PC-3 (cell line): ENCODE measurements around the gene TAGLN3. TPM values are rescaled to one million over a fixed set of nuclear protein-coding genes. Genes with fewer than 3 reads are reported as not detected.
A peak's percentile ranks its signal among the peaks of the same experiment; 100 is the strongest.

ENCODE experiments used
- ATAC-seq: fragments of 200-7000 bp; cut with Tn5 transposase; 2 replicates; pipeline ENCODE4 v1.9.1; 2020; ENCODE audit warnings: mild to moderate bottlenecking, moderate library complexity
- BruUV-seq: library from RNA; stranded (reverse); fragments of 400-500 nt; replicated peaks from 2 replicates; lab custom pipeline; 2021; lab: Mats Ljungman, UMichigan
- CTCF ChIA-PET: fragments of 300-600 bp; sonication (Branson Sonifier 250); formaldehyde crosslinking; loops from one replicate; lab custom pipeline; 2022; ENCODE audit warnings: antibody characterized with exemption; lab: Charles Lee
- POLR2A ChIA-PET: fragments of 300-600 bp; sonication (Branson Sonifier 250); formaldehyde crosslinking; loops from one replicate; lab custom pipeline; 2022; ENCODE audit warnings: antibody characterized with exemption; ENCODE audit not compliant: unreplicated experiment; lab: Charles Lee
- DNase-seq: peaks from one replicate; pipeline ENCODE4 v3.0.0-alpha.2; 2015
- H2AFZ ChIP-seq: fragments of 300-600 bp; sonication (generic); 2 replicates; pipeline ENCODE4 v1.6.0; 2016; ENCODE audit warnings: antibody characterized with exemption, low read length
- H3F3A ChIP-seq: fragments of 300-600 bp; sonication (generic); one replicate; pipeline ENCODE4 v1.6.0; 2017; ENCODE audit warnings: antibody characterized with exemption, low read length, control low read depth, mild to moderate bottlenecking; ENCODE audit not compliant: unreplicated experiment
- H3K27ac ChIP-seq: fragments of 300-600 bp; sonication (generic); 2 replicates; pipeline ENCODE4 v1.5.1; 2016; ENCODE audit warnings: mild to moderate bottlenecking, low read length
- H3K27me3 ChIP-seq: fragments of 300-600 bp; sonication (generic); 2 replicates; pipeline ENCODE4 v1.6.1; 2016; ENCODE audit warnings: low read length, mixed read lengths
- H3K36me3 ChIP-seq: fragments of 300-600 bp; sonication (generic); 2 replicates; pipeline ENCODE4 v1.6.1; 2016; ENCODE audit warnings: low read depth, mixed run types, low read length, mixed read lengths
- H3K4me1 ChIP-seq: fragments of 300-600 bp; sonication (generic); 2 replicates; pipeline ENCODE4 v1.5.1; 2016; ENCODE audit warnings: low read length; ENCODE audit not compliant: insufficient read depth
- H3K4me2 ChIP-seq: fragments of 300-600 bp; sonication (generic); 2 replicates; pipeline ENCODE4 v1.6.0; 2016; ENCODE audit warnings: low read length
- H3K4me3 ChIP-seq: fragments of 300-600 bp; sonication (generic); 2 replicates; pipeline ENCODE4 v1.5.1; 2016; ENCODE audit warnings: mild to moderate bottlenecking, low read length, mixed read lengths
- H3K79me2 ChIP-seq: fragments of 300-600 bp; sonication (generic); 2 replicates; pipeline ENCODE4 v1.6.1; 2017; ENCODE audit warnings: low read length, mixed read lengths
- H3K9ac ChIP-seq: fragments of 300-600 bp; sonication (generic); 2 replicates; pipeline ENCODE4 v1.6.0; 2016; ENCODE audit warnings: mild to moderate bottlenecking, low read length
- H3K9me2 ChIP-seq: fragments of 300-600 bp; sonication (generic); replicated peaks from 2 replicates; pipeline ENCODE4 v1.6.1; 2016; ENCODE audit warnings: mixed run types, low read length, mixed read lengths
- H3K9me3 ChIP-seq: fragments of 300-600 bp; sonication (generic); 2 replicates; pipeline ENCODE4 v1.6.1; 2016; ENCODE audit warnings: low read length, mixed read lengths
- H4K20me1 ChIP-seq: fragments of 300-600 bp; sonication (generic); 2 replicates; pipeline ENCODE4 v1.6.1; 2016; ENCODE audit warnings: low read length, mixed read lengths
- CTCF ChIP-seq: fragments of 300-600 bp; sonication (generic); conservative IDR thresholded peaks from 2 replicates; pipeline ENCODE4 v1.5.1; 2017; ENCODE audit warnings: antibody characterized with exemption, low read depth, mild to moderate bottlenecking, low read length
- EZH2 ChIP-seq: fragments of 300-600 bp; sonication (generic); IDR thresholded peaks from one replicate; pipeline ENCODE4 v1.6.1; 2017; ENCODE audit warnings: antibody characterized with exemption, mild to moderate bottlenecking, low read length; ENCODE audit not compliant: unreplicated experiment
- EZH2phosphoT487 ChIP-seq: fragments of 300-600 bp; sonication (generic); IDR thresholded peaks from 2 replicates; pipeline ENCODE4 v1.6.1; 2018; ENCODE audit warnings: mild to moderate bottlenecking, antibody characterized with exemption, low read length, borderline replicate concordance
- intact Hi-C: fragments of 100-400 bp; cut with micrococcal nuclease; formaldehyde crosslinking; loops from 2 replicates; pipeline ENCODE4 v1.9.0; 2023
- total RNA-seq: library from RNA; depleted of rRNA; stranded (reverse); fragments of >200 nt; gene quantifications from 2 replicates; pipeline ENCODE4 v1.2.3, GENCODE V29; 2014

TAGLN3 gene
- total RNA-seq, 1 experiment from 2014 or later: 4.3 TPM

- no peak for TF ChIP-seq CTCF
- TF ChIP-seq EZH2phosphoT487: no peak
- POLR2A ChIA-PET: no interaction called here
These were observed 47.9 kb downstream of the TAGLN3 start for GRCh38 chr3:112046599-112046998.

DNA sequence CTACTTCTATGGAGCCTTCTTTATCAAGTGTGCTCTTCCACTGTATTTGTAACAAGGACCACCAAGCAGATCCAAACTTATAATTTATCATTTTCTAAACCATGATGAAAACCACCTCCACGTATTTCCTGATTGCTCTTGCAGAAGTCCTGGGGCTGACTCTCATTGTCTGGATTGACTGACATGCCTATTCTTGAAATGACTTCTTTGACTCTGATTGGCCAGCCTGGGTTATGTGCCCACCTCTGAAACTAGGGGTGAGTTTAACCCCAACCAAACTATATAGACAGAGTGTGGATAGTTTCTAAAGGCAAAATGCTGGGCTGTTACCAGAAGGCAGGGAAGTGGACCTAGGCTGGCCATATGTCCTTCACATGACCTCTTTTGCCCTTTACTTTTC is 48.5 kb downstream of the TAGLN3 start:
- no peak overlapping the region; the same call in 1 of the 2 replicates for H3K4me2 ChIP-seq
- H3K9me2 ChIP-seq: no peaks in the 10 kb centered on the region

More at GRCh38 chr3:112046599-112046998, 47.9 kb downstream of the TAGLN3 start:
- BruUV-seq: no TSS peak
- CTCF ChIA-PET: no interaction called here
- Histone ChIP-seq H2AFZ (0 out of 2 replicates have a peak overlapping the region, but pooled peaks have one; percentile 28), H3K4me3 (no peak overlapping the region), H3K27ac (no peak overlapping the region), H3K79me2 (no peaks in the 10 kb centered on the region), H3K9me3 (no peaks in the 10 kb centered on the region), H4K20me1 (no peaks in the 10 kb centered on the region), H3K36me3 (no peaks in the 10 kb centered on the region), H3K9me2 (no peaks in the 10 kb centered on the region), H3K4me2 (peak overlapping the region; percentile 45), H3K4me1 (peaks cover 19% of the 10 kb centered on the region), H3K9ac (no peak overlapping the region), H3F3A (no peaks in the 10 kb centered on the region), H3K27me3 (no peaks in the 10 kb centered on the region)
- intact Hi-C loops: loop anchor here (2.0 kb wide), 1 partner anchor 40 kb away; the partner anchor contains the start of gene C3orf52
- ATAC-seq (peak; percentile 53), DNase-seq (peak; percentile 63)

More for the DNA sequence above, 48.5 kb downstream of the TAGLN3 start:
- no peaks in the 10 kb centered on the region for H3K27me3 ChIP-seq
- H3K4me3 ChIP-seq: no peak overlapping the region
- H4K20me1 ChIP-seq: no peaks in the 10 kb centered on the region
- H3K4me1 ChIP-seq: peaks cover 19% of the 10 kb centered on the region
- H3K79me2 ChIP-seq: no peaks in the 10 kb centered on the region
- no peak overlapping the region for H3K27ac ChIP-seq
- DNase-seq (no peak), ATAC-seq (no peak)
- H3K9ac ChIP-seq: no peak overlapping the region
- POLR2A ChIA-PET: no interaction called here
- BruUV-seq: no TSS peak
- no peak overlapping the region for H2AFZ ChIP-seq
- H3K9me3 ChIP-seq: no peaks in the 10 kb centered on the region
- H3F3A ChIP-seq: no peaks in the 10 kb centered on the region
- CTCF ChIA-PET: no interaction called here
- intact Hi-C loops: loop anchor here (2.0 kb wide), 1 partner anchor 40 kb away; the partner anchor contains the start of gene C3orf52
- TF ChIP-seq EZH2phosphoT487 (no peak), CTCF (no peak), EZH2 (no peak)
- H3K36me3 ChIP-seq: no peaks in the 10 kb centered on the region
